Body of pancreas (tissue), 4 donors: Measurements from ENCODE around the gene ARSJ.

Experiments
- CTCF ChIP-seq, 7 experiments: fragments of 450-650 bp in 4 of 7; fragments of 200-600 bp in 3 of 7; sonication (generic) in 3 of 7; IDR thresholded peaks; one replicate each; pipeline ENCODE4 v1.5.1; 2016 to 2019; ENCODE audit warnings: antibody characterized with exemption in 7 of 7
- POLR2A ChIP-seq, 3 donors: fragments of 450-650 bp; IDR thresholded peaks; one replicate each; pipeline ENCODE4 v1.6.1; 2016; ENCODE audit warnings: antibody characterized with exemption in 3 of 3, mild to moderate bottlenecking in 2 of 3

- TF ChIP-seq POLR2A (IDR thresholded peaks at IDR 0.05) (no peak), CTCF (IDR thresholded peaks at IDR 0.05) (no peak)
Measured at GRCh38 chr4:113972781-113973180, 6.7 kb downstream of the ARSJ start.
